GM21723 (cell line): ENCODE measurements around the gene NRIP1.

Experiments used
- ATAC-seq: cut with Tn5 transposase; IDR thresholded peaks from one replicate; pipeline ENCODE4 v1.9.1; 2021; ENCODE audit warnings: mild to moderate bottlenecking, moderate library complexity; ENCODE audit not compliant: unreplicated experiment

Gene NRIP1

DNA sequence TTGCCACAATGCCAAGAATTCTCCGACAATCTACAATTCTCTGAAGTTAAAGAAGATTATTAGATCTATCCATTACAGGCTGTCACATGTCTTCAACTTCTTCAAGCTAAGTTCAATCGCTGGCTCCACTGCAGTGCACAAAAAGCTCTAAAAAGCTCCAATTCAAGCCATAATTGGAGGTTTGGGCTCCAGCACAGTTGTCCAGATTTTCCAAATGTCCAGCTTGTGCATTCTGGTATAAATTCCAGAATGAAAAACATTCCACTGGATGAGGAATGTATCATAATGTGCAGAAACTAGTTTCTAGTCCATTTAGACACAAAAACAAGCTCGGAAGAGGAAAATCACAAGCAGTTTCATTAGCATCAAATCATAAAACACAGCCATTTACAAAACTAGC lies 138.6 kb downstream of the NRIP1 start:
- no peak for ATAC-seq

DNA sequence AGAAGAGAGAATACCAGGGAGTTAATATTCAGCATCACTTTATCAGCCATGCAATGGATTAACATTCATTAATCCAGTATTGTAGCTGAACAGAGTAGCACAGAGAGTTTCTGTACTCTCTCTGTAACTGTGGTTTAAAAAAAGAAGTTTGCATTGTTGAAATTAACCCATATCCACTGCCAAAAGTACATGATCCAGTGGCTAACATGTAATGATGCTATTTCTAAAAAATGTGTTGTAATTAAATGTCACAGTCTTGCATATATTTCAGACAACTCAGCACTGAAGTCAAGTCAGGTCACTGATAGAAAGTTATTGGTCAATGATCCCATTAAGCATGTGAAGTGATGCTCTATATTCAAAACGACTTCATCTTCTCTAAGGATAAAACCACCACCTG lies 141.3 kb downstream of the NRIP1 start:
- no peak for ATAC-seq

DNA sequence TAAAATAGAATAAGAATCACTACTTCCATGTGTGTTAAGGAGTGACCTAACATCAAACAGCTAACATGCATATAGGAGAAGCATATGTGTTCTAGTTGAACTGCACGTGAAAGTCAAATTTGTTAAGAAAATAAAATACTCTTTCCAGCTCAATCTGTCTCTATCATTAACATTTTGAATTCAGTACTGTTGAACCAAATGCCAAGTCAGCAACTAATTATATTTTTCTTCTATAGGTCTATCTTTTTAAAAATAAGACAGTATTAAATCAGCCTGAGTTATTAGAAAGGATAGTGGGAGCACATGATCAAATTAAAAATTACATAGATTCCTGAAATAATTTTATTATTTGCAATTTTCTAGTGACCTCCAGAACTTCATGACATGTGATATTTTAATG lies 141.8 kb downstream of the NRIP1 start:
- no peak for ATAC-seq

DNA sequence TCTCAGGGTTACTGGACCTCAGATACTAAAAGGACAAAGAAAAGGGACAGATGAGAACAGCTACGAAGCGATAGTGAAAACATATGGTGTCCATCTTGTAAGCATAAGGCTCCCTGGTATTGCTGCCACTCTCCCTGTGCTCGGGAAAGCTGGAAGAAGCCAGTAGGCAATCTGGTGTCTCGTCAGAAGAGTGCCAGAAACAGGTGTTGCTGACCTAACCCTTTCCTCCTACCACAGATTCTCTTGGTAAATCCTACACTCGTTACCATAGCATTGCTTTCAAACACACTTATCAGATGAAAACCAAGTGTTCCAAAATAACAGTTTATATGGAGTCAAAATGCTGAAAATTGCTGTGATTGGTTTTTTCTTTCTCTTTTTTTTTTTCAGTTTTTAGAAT lies 146.3 kb downstream of the NRIP1 start:
- ATAC-seq = no peak

DNA sequence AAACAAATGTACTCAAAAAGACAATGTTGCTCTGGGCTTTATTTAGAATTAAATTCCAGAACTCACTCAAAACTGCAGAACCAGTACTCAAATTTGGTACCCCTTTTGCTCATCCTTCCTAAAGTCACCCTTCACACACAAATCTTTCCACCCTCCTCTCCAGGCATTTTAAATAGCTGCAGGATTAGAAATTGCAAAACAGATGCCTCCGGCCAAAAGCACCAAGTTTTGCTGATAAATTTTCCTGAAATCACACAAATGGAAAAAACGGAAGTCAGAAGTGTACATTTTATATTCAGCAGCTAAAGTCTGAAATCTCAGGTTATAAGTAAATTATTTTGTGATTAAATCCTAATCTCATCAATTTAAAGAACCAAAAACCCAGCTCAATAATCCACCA lies 147.0 kb downstream of the NRIP1 start:
- no peak for ATAC-seq

DNA sequence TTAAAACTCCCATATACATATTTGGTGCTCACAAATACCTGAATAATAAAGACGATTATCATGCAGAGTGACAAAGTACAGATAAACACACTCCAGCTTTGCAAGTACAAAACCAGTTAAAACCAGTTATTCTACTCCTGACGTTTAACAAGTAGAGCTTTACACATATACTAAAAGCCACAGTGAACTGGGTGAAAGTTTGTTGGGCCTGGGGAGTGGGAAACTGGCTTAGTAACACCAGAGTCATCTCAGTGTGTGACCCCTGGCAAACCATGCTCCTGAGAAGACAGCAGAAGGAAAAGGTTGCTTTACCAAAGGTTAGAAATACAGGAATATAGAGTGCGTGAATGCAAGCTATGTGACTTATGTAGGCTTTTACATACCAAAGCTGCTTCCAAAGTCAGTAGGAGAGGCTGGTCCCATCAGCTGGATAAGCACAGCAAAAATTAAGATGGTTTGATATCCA lies 148.1 kb downstream of the NRIP1 start:
- no peak for ATAC-seq

DNA sequence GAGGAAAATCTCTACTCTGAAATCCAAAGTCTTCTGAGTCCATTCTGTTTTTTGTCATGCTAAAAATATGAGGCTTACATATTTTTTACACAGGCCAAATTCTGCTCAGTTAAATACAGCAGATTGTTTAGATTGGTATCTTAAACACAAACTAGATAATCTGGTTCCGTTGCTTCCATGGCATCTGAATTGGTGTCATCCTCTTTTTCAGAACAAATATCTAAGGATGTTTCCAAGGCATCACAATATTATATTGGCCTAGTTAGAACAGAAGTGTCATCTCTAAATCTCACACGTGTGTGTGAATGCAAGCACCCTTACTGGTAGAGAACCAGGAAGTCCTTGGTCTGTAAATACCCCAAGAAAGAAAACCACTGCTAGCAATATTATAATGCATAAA lies 151.2 kb downstream of the NRIP1 start:
- ATAC-seq = no peak

DNA sequence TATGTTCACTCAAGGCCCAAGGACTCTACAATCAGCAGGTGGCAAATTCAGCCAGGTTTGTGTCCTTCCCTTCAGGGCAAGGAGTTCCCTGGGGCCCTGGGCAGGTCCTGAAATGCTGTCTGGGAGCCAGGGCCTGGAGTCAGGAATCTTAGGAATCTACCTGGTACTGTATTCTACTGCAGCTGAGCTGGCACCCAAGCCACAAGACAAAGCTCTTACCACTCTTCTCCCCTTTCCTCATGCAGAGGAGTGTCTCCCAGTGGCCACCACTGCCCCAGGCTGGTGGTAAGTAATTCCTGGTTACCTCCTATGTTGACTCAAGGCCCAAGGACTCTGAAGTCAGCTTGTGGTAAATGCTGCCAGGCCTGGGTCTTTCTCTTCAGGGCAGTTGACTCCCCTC lies 153.4 kb downstream of the NRIP1 start:
- ATAC-seq = no peak
